IMR-90 (cell line): ENCODE results near the gene FAIM. TPM values are rescaled to one million over a fixed set of nuclear protein-coding genes. Genes with fewer than 3 reads are reported as not detected.

Experiments used
- ATAC-seq: fragments of 200-7000 bp; cut with Tn5 transposase; 2 replicates; pipeline ENCODE4 v1.9.1; 2020; ENCODE audit warnings: low read depth, mild to moderate bottlenecking, moderate library complexity
- BruUV-seq: library from RNA; stranded (reverse); fragments of 400-500 nt; replicated peaks from 2 replicates; lab custom pipeline; 2021; lab: Mats Ljungman, UMichigan
- CTCF ChIA-PET: fragments of 300-600 bp; formaldehyde crosslinking; extraction: SDS; loops from one replicate; lab custom pipeline; 2021; ENCODE audit warnings: antibody characterized with exemption; lab: Yijun Ruan, JAX
- POLR2A ChIA-PET: fragments of 300-600 bp; sonication (Branson Sonifier 250); formaldehyde crosslinking; loops from one replicate; lab custom pipeline; 2022; ENCODE audit warnings: antibody characterized with exemption; ENCODE audit not compliant: unreplicated experiment; lab: Charles Lee
- DNase-seq: peaks from one replicate; pipeline ENCODE4 v3.0.0; 2013
- H2AFZ ChIP-seq: replicated peaks from 2 replicates; pipeline ENCODE3; 2013; ENCODE audit warnings: low read length, mild to moderate bottlenecking; ENCODE audit not compliant: poor library complexity
- H2AK5ac ChIP-seq: 2 replicates; pipeline ENCODE4 v1.6.1; 2013; ENCODE audit warnings: low read depth, low read length, inconsistent platforms
- H2AK9ac ChIP-seq: replicated peaks from 2 replicates; pipeline ENCODE3; 2013; ENCODE audit warnings: mild to moderate bottlenecking, low read depth, low read length, moderate library complexity; ENCODE audit not compliant: poor library complexity
- H2BK120ac ChIP-seq: 2 replicates; pipeline ENCODE4 v1.6.1; 2013; ENCODE audit warnings: low read depth, low read length, inconsistent platforms
- H2BK15ac ChIP-seq: 3 replicates; pipeline ENCODE4 v1.6.1; 2013; ENCODE audit warnings: low read depth, low read length, inconsistent platforms
- H2BK20ac ChIP-seq: 2 replicates; pipeline ENCODE4 v1.6.1; 2013; ENCODE audit warnings: low read depth, mild to moderate bottlenecking, inconsistent platforms, low read length, moderate library complexity
- H2BK5ac ChIP-seq: 2 replicates; pipeline ENCODE4 v1.6.1; 2013; ENCODE audit warnings: mild to moderate bottlenecking, low read depth, low read length, inconsistent platforms; ENCODE audit not compliant: poor library complexity, severe bottlenecking
- H3K14ac ChIP-seq: replicated peaks from 2 replicates; pipeline ENCODE4 v1.6.1; 2013; ENCODE audit warnings: low read depth, low read length, inconsistent platforms
- H3K18ac ChIP-seq: 2 replicates; pipeline ENCODE4 v1.6.1; 2013; ENCODE audit warnings: low read depth, low read length, control low read depth
- H3K23ac ChIP-seq: 2 replicates; pipeline ENCODE4 v1.6.1; 2013; ENCODE audit warnings: low read depth, low read length, inconsistent platforms
- H3K27ac ChIP-seq: 2 replicates; pipeline ENCODE4 v1.5.1; 2013; ENCODE audit warnings: mild to moderate bottlenecking, control low read depth, low read length; ENCODE audit not compliant: insufficient read depth
- H3K27me3 ChIP-seq: 2 replicates; pipeline ENCODE4 v1.6.1; 2013; ENCODE audit warnings: low read length; ENCODE audit not compliant: control insufficient read depth, insufficient read depth
- H3K36me3 ChIP-seq: 2 replicates; pipeline ENCODE4 v1.6.1; 2013; ENCODE audit warnings: low read length, mixed read lengths; ENCODE audit not compliant: control insufficient read depth, insufficient read depth
- H3K4ac ChIP-seq: 2 replicates; pipeline ENCODE4 v1.6.1; 2013; ENCODE audit warnings: low read depth, low read length, inconsistent platforms
- H3K4me1 ChIP-seq: 2 replicates; pipeline ENCODE4 v1.6.1; 2013; ENCODE audit warnings: low read length, mixed read lengths; ENCODE audit not compliant: control insufficient read depth, insufficient read depth
- H3K4me2 ChIP-seq: 2 replicates; pipeline ENCODE4 v1.6.1; 2013; ENCODE audit warnings: low read depth, mild to moderate bottlenecking, control low read depth, low read length, moderate library complexity
- H3K4me3 ChIP-seq: 2 replicates; pipeline ENCODE4 v1.5.1; 2013; ENCODE audit warnings: low read depth, mild to moderate bottlenecking, control low read depth, low read length, moderate library complexity; ENCODE audit not compliant: insufficient read depth
- H3K56ac ChIP-seq: 2 replicates; pipeline ENCODE4 v1.6.1; 2013; ENCODE audit warnings: low read length, inconsistent platforms; ENCODE audit not compliant: insufficient read depth; ENCODE audit errors: extremely low read depth
- H3K79me1 ChIP-seq, 2 experiments: 2 replicates each; pipeline ENCODE4 v1.6.1; 2013; ENCODE audit warnings: low read length in 2 of 2, inconsistent platforms in 1 of 2, low read depth in 1 of 2
- H3K9ac ChIP-seq: 2 replicates; pipeline ENCODE4 v1.6.1; 2013; ENCODE audit warnings: low read depth, low read length, control low read depth
- H3K9me1 ChIP-seq: 2 replicates; pipeline ENCODE4 v1.6.1; 2013; ENCODE audit warnings: low read length, inconsistent platforms; ENCODE audit not compliant: insufficient read depth
- H3K9me3 ChIP-seq: 2 replicates; pipeline ENCODE4 v1.6.1; 2013; ENCODE audit warnings: low read length; ENCODE audit not compliant: control insufficient read depth, insufficient read depth
- H4K20me1 ChIP-seq: 2 replicates; pipeline ENCODE4 v1.6.1; 2013; ENCODE audit warnings: low read length, inconsistent platforms; ENCODE audit not compliant: insufficient read depth
- H4K5ac ChIP-seq: 2 replicates; pipeline ENCODE4 v1.6.1; 2013; ENCODE audit warnings: mild to moderate bottlenecking, low read depth, low read length, control low read depth
- H4K8ac ChIP-seq, 2 experiments: 2 replicates each; pipeline ENCODE4 v1.6.1; 2013; ENCODE audit warnings: low read depth in 2 of 2, low read length in 2 of 2, control low read depth in 1 of 2, inconsistent platforms in 1 of 2
- H4K91ac ChIP-seq: 2 replicates; pipeline ENCODE4 v1.6.1; 2013; ENCODE audit warnings: low read depth, low read length, inconsistent platforms; ENCODE audit not compliant: insufficient read depth
- BHLHE40 ChIP-seq: fragments of 150-350 bp; IDR thresholded peaks from 2 replicates; pipeline ENCODE4 v1.6.1; 2016; ENCODE audit warnings: mild to moderate bottlenecking, low read depth, low read length
- CEBPB ChIP-seq: IDR thresholded peaks from 2 replicates; pipeline ENCODE4 v1.6.1; 2012; ENCODE audit warnings: low read depth, low read length, improper control_type of control experiment
- CHD1 ChIP-seq: IDR thresholded peaks from 2 replicates; pipeline ENCODE4 v1.6.1; 2012; ENCODE audit warnings: low read depth, low read length, improper control_type of control experiment
- CTCF ChIP-seq: conservative IDR thresholded peaks from 2 replicates; pipeline ENCODE4 v1.5.1; 2012; ENCODE audit warnings: mild to moderate bottlenecking, low read depth, low read length, improper control_type of control experiment
- ELK1 ChIP-seq: fragments of 150-350 bp; IDR thresholded peaks from 2 replicates; pipeline ENCODE4 v1.6.1; 2016; ENCODE audit warnings: low read depth, mild to moderate bottlenecking, low read length, moderate library complexity, borderline replicate concordance
- FOS ChIP-seq: fragments of 150-350 bp; IDR thresholded peaks from 2 replicates; pipeline ENCODE4 v1.6.1; 2016; ENCODE audit warnings: low read depth, low read length
- MAFK ChIP-seq: IDR thresholded peaks from 2 replicates; pipeline ENCODE4 v1.6.1; 2012; ENCODE audit warnings: low read depth, low read length, improper control_type of control experiment
- MAZ ChIP-seq: IDR thresholded peaks from 2 replicates; pipeline ENCODE4 v1.6.1; 2012; ENCODE audit warnings: low read depth, mild to moderate bottlenecking, low read length, improper control_type of control experiment, moderate library complexity, borderline replicate concordance
- MXI1 ChIP-seq: IDR thresholded peaks from 2 replicates; pipeline ENCODE4 v1.6.1; 2012; ENCODE audit warnings: low read depth, mild to moderate bottlenecking, low read length, moderate library complexity, borderline replicate concordance
- NFE2L2 ChIP-seq: fragments of 150-350 bp; IDR thresholded peaks from 2 replicates; pipeline ENCODE4 v1.6.1; 2016; ENCODE audit warnings: low read depth, mild to moderate bottlenecking, low read length
- POLR2A ChIP-seq: IDR thresholded peaks from 2 replicates; pipeline ENCODE4 v1.6.1; 2012; ENCODE audit warnings: mild to moderate bottlenecking, low read depth, low read length
- RAD21 ChIP-seq: IDR thresholded peaks from 2 replicates; pipeline ENCODE4 v1.6.1; 2012; ENCODE audit warnings: low read length, improper control_type of control experiment
- RCOR1 ChIP-seq: IDR thresholded peaks from 2 replicates; pipeline ENCODE4 v1.6.1; 2012; ENCODE audit warnings: mild to moderate bottlenecking, low read length, improper control_type of control experiment; ENCODE audit not compliant: insufficient replicate concordance
- RFX5 ChIP-seq: IDR thresholded peaks from 2 replicates; pipeline ENCODE4 v1.8.0; 2012; ENCODE audit warnings: low read depth, mild to moderate bottlenecking, low read length, moderate library complexity
- SMC3 ChIP-seq: fragments of 150-350 bp; IDR thresholded peaks from 2 replicates; pipeline ENCODE4 v1.6.1; 2016; ENCODE audit warnings: low read depth, mild to moderate bottlenecking, antibody characterized with exemption, low read length, moderate library complexity
- USF2 ChIP-seq: fragments of 150-350 bp; IDR thresholded peaks from 2 replicates; pipeline ENCODE4 v1.6.1; 2017; ENCODE audit warnings: mild to moderate bottlenecking, antibody characterized with exemption, low read length, low read depth
- dilution Hi-C: fragments of 300-500 bp; cut with HindIII; formaldehyde crosslinking; loops from one replicate; pipeline ENCODE4 v1.14.3; 2018; ENCODE audit warnings: low sequenced_read_pairs; ENCODE audit not compliant: unreplicated experiment
- in situ Hi-C: fragments of 300-500 bp; cut with MboI; formaldehyde crosslinking; loops from 3 replicates; pipeline ENCODE4 v1.14.3; 2019; ENCODE audit warnings: low sequenced_read_pairs, inconsistent platforms, mixed read lengths
- intact Hi-C: fragments of 100-400 bp; cut with micrococcal nuclease; formaldehyde crosslinking; loops from 2 replicates; pipeline ENCODE4 v1.10.0; 2022
- polyA plus RNA-seq, 3 experiments: library from polyadenylated mRNA; depleted of rRNA; stranded (reverse); fragments of >200 nt; gene quantifications; 2 replicates each; pipeline ENCODE4 v1.2.3, GENCODE V29; 2012; ENCODE audit warnings: low replicate concordance in 1 of 3
- total RNA-seq: library from RNA; depleted of rRNA; stranded (reverse); fragments of >200 nt; gene quantifications from 2 replicates; pipeline ENCODE4 v1.2.3, GENCODE V29; 2012

The FAIM gene
- total and polyA plus RNA-seq, 2 of the 4 experiments (the other 2 are of a cell fraction) = 2.5 to 3.4 TPM

GRCh38 chr3:138670407-138670806, 61.8 kb downstream of the FAIM start:
- H2AFZ ChIP-seq = no peak overlapping the region
- no peak overlapping the region for H4K5ac ChIP-seq
- dilution Hi-C loops (no loop called here), intact Hi-C loops (no loop called here), in situ Hi-C loops (no loop called here)
- H2BK120ac ChIP-seq = no peak overlapping the region
- H3K4me2 ChIP-seq = no peak overlapping the region
- H2AK5ac ChIP-seq = no peak overlapping the region
- H3K18ac ChIP-seq = no peak overlapping the region
- no peak overlapping the region for H4K91ac ChIP-seq
- no peak overlapping the region for H2AK9ac ChIP-seq
- no peak overlapping the region for H2BK15ac ChIP-seq
- peaks cover 5% of the 10 kb centered on the region; the same call in 1 of the 2 replicates for H3K36me3 ChIP-seq
- no peaks in the 10 kb centered on the region for H4K20me1 ChIP-seq
- TF ChIP-seq RAD21 = no peak
- TF ChIP-seq RCOR1 = no peak
- no peak for TF ChIP-seq USF2
- TF ChIP-seq MAFK = no peak
- no peak for TF ChIP-seq MXI1
- TF ChIP-seq NFE2L2 = no peak
- TF ChIP-seq FOS = no peak
- no peak for TF ChIP-seq MAZ
- TF ChIP-seq CTCF = no peak
- TF ChIP-seq RFX5 = no peak
- no peak for TF ChIP-seq CHD1
- no peak for TF ChIP-seq CEBPB
- no peak for TF ChIP-seq POLR2A
- TF ChIP-seq SMC3 = no peak
- no peak for TF ChIP-seq ELK1
- TF ChIP-seq BHLHE40 = no peak
- no peak overlapping the region for H2BK20ac ChIP-seq
- H3K4ac ChIP-seq = no peak overlapping the region
- H2BK5ac ChIP-seq = no peak overlapping the region
- ATAC-seq (no peak), DNase-seq (no peak)
- H3K79me1 ChIP-seq = no peaks in the 10 kb centered on the region
- H3K4me1 ChIP-seq = peaks cover 3% of the 10 kb centered on the region; the same call in 1 of the 2 replicates
- BruUV-seq = no TSS peak
- no peak overlapping the region for H3K56ac ChIP-seq
- H3K27ac ChIP-seq = no peak overlapping the region
- no peak overlapping the region for H3K9ac ChIP-seq
- H3K14ac ChIP-seq = no peak overlapping the region
- H4K8ac ChIP-seq = no peak overlapping the region
- ChIA-PET POLR2A (no interaction called here), CTCF (interaction anchor here (0.6 to 1.2 kb wide), 4 partner anchors 11 to 265 kb away, joined by 3 read pairs; no protein-coding TSS in a partner anchor)
- H3K9me1 ChIP-seq = peaks cover 2% of the 10 kb centered on the region; the same call in 1 of the 2 replicates
- no peak overlapping the region for H3K23ac ChIP-seq
- H3K4me3 ChIP-seq = no peak overlapping the region
- peaks cover 4% of the 10 kb centered on the region for H3K9me3 ChIP-seq
- H3K27me3 ChIP-seq = no peaks in the 10 kb centered on the region
